Osteocyte (in vitro differentiated cells): Measurements from ENCODE around the gene PCA3. TPM values are rescaled to one million over a fixed set of nuclear protein-coding genes. Genes with fewer than 3 reads are reported as not detected.

ENCODE experiments used
- DNase-seq: peaks from one replicate; pipeline ENCODE4 v3.0.0; 2021; ENCODE audit warnings: mixed read lengths; ENCODE audit not compliant: unreplicated experiment; ENCODE audit errors: extremely low spot score
- H3K27ac Mint-ChIP-seq: one replicate; pipeline ENCODE4 v1.8.0; 2021; ENCODE audit warnings: mild to moderate bottlenecking, mixed read lengths; ENCODE audit not compliant: unreplicated experiment
- H3K27me3 Mint-ChIP-seq: one replicate; pipeline ENCODE4 v1.8.0; 2021; ENCODE audit warnings: mixed read lengths; ENCODE audit not compliant: unreplicated experiment
- H3K36me3 Mint-ChIP-seq: one replicate; pipeline ENCODE4 v1.8.0; 2021; ENCODE audit warnings: mixed read lengths; ENCODE audit not compliant: unreplicated experiment
- H3K4me1 Mint-ChIP-seq: one replicate; pipeline ENCODE4 v1.8.0; 2021; ENCODE audit warnings: mixed read lengths; ENCODE audit not compliant: unreplicated experiment
- H3K4me3 Mint-ChIP-seq: one replicate; pipeline ENCODE4 v1.8.0; 2021; ENCODE audit warnings: mild to moderate bottlenecking, moderate library complexity, mixed read lengths; ENCODE audit not compliant: unreplicated experiment
- H3K9me3 Mint-ChIP-seq: one replicate; pipeline ENCODE4 v1.8.0; 2021; ENCODE audit warnings: mixed read lengths; ENCODE audit not compliant: unreplicated experiment
- total RNA-seq: library from RNA; stranded (reverse); gene quantifications from 2 replicates; pipeline ENCODE4 v1.2.1, GENCODE V29; 2021
- TF ChIP-seq, protein P1 (sequence below): fragments of 200-600 bp; sonication (generic); IDR thresholded peaks from 2 replicates; pipeline ENCODE4 v1.5.0; 2021; ENCODE audit warnings: antibody characterized with exemption, mild to moderate bottlenecking, moderate library complexity

PCA3 gene
- total RNA-seq, 1 donor from 2014 or later = not detected

DNA sequence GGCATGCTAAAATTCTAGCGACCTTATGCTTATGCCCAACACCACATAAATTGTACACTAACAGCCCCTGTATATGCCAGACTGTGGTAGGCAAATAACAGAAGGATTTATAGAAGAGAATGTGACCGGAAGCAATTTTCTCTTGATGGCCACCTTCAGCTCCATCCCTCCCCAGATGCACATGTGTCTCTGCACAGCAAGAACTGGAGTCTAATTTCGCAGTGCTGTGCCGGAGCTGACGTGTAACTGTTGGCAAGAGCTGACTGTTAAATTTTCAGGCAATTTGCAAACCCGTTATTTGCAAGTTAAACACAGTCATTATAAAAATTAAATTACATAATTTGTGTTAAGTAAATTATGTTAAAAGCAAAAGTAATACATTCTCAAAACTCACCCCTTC, 48.4 kb downstream of the PCA3 start:
- no peak for DNase-seq
- H3K4me3 Mint-ChIP-seq = no peak overlapping the region
- peaks cover 24% of the 10 kb centered on the region for H3K27me3 Mint-ChIP-seq
- H3K36me3 Mint-ChIP-seq = no peaks in the 10 kb centered on the region
- TF ChIP-seq, protein P1, sequence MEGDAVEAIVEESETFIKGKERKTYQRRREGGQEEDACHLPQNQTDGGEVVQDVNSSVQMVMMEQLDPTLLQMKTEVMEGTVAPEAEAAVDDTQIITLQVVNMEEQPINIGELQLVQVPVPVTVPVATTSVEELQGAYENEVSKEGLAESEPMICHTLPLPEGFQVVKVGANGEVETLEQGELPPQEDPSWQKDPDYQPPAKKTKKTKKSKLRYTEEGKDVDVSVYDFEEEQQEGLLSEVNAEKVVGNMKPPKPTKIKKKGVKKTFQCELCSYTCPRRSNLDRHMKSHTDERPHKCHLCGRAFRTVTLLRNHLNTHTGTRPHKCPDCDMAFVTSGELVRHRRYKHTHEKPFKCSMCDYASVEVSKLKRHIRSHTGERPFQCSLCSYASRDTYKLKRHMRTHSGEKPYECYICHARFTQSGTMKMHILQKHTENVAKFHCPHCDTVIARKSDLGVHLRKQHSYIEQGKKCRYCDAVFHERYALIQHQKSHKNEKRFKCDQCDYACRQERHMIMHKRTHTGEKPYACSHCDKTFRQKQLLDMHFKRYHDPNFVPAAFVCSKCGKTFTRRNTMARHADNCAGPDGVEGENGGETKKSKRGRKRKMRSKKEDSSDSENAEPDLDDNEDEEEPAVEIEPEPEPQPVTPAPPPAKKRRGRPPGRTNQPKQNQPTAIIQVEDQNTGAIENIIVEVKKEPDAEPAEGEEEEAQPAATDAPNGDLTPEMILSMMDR = no peak
- no peak overlapping the region for H3K27ac Mint-ChIP-seq
- peaks cover 5% of the 10 kb centered on the region for H3K4me1 Mint-ChIP-seq
- H3K9me3 Mint-ChIP-seq = no peaks in the 10 kb centered on the region

DNA sequence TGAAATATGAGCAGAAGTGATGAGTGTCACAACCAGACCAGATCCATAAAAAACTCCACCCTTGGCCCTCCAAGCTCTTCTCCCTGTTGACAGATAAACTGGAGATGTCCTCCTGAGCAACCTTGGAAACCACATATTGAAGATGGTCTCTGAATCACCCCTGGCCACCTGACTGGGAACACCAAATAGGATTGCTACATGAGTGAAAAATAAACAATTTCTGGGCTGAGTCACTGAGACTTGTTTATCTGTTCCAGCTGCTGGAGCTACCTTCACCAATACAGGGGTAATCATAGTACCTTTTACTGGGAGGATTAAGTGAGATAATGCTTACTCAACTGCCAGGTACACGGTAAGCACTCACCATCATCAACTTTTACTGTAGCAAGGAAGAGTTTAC, 53.3 kb downstream of the PCA3 start:
- no peaks in the 10 kb centered on the region for H3K36me3 Mint-ChIP-seq
- peak overlapping the region; percentile 89 for H3K27ac Mint-ChIP-seq
- DNase-seq = no peak
- peaks cover 7% of the 10 kb centered on the region for H3K27me3 Mint-ChIP-seq
- no peak overlapping the region for H3K4me3 Mint-ChIP-seq
- no peaks in the 10 kb centered on the region for H3K9me3 Mint-ChIP-seq
- TF ChIP-seq, protein P1 = no peak
- H3K4me1 Mint-ChIP-seq = peaks cover 14% of the 10 kb centered on the region

DNA sequence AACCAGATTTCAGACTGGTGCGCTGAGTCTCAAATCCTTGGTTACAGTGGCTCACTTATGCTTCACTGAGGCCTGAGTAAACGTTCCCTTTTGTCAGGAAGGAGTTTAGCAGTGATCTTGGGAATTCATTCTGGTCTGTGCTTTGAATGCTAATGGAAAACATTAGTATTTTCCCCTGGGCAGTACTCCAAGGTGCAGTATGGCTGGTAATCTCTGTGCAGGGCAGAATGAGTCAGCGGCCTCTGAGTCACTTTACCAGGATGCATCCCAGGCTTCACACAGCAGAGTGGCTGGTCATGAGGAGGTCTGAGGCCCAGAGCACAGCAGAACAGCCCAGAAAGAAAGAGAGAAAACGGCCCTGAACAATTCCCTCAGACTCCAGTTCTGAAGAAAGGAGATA, 54.0 kb downstream of the PCA3 start:
- TF ChIP-seq, protein P1 = no peak
- DNase-seq = peak; percentile 87
- peaks cover 2% of the 10 kb centered on the region for H3K27me3 Mint-ChIP-seq
- H3K4me3 Mint-ChIP-seq = no peak overlapping the region
- H3K9me3 Mint-ChIP-seq = no peaks in the 10 kb centered on the region
- peak overlapping the region; percentile 89 for H3K27ac Mint-ChIP-seq
- H3K4me1 Mint-ChIP-seq = peaks cover 14% of the 10 kb centered on the region
- no peaks in the 10 kb centered on the region for H3K36me3 Mint-ChIP-seq

DNA sequence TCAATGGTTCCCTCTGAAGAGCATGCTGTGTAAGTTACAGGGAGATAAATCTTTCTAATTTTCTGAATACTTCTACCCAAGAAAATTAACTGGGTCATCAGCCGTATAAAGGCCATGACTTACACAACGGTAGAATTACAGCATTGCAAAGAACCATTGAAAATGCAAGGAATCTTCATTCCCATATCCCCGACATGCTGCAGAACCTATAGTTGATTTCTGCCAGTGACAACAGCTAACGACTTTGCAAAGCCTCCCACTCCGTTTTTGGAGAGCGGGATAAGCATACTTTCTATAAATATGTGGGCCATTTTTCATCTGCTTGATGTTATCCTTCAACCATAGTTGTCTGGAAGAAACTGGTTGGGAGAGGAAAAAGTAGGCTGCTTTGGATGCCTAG, 56.2 kb downstream of the PCA3 start:
- peaks cover 14% of the 10 kb centered on the region for H3K4me1 Mint-ChIP-seq
- no peaks in the 10 kb centered on the region for H3K36me3 Mint-ChIP-seq
- H3K27ac Mint-ChIP-seq = no peak overlapping the region
- no peak overlapping the region for H3K4me3 Mint-ChIP-seq
- H3K9me3 Mint-ChIP-seq = no peaks in the 10 kb centered on the region
- TF ChIP-seq, protein P1 = no peak
- no peaks in the 10 kb centered on the region for H3K27me3 Mint-ChIP-seq
- DNase-seq = no peak

DNA sequence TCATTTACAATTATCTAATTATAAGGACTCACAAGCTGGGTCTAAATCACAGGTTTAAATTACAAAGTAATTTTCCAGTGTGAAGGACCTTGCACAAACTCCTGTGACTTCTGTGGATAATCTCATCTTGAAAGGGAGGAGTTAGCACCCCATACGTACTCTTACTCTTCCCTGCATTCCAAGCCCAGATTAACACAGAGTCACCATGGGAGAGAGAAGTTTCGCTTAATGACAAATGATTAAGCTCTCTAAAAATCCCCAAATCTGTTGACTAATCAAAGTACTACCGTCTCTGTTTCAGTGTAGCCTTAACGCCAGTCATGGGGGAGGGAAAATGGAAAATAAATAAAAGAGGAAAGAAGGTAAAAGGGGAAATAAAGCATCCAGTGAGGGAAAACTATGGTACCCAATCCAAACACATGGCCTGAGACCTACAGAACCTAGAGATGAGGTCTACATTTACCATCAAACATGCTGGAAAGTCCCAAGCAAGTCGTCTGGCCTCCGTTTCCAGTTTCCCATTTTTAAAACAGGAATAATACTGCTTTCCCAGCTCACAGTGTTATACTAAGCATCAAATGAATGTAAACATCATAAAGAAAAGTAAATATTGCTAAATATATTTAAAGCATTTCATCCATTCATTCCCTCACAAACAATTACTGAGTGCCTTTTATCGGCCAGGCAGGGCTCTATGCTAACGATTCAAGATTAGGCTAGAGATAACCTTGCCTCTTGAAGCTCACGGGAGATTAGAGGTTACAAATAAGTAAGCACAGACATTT, 63.2 kb downstream of the PCA3 start:
- H3K4me1 Mint-ChIP-seq = no peaks in the 10 kb centered on the region
- peaks cover 2% of the 10 kb centered on the region for H3K36me3 Mint-ChIP-seq
- no peak overlapping the region for H3K27ac Mint-ChIP-seq

More for the DNA sequence above, 63.2 kb downstream of the PCA3 start:
- H3K4me3 Mint-ChIP-seq = no peak overlapping the region
- no peaks in the 10 kb centered on the region for H3K9me3 Mint-ChIP-seq
- no peaks in the 10 kb centered on the region for H3K27me3 Mint-ChIP-seq
- TF ChIP-seq, protein P1 = no peak
- DNase-seq = no peak
